ENCODE results near the gene ZGRF1.
A peak's percentile ranks its signal among the peaks of the same experiment; 100 is the strongest.
"Not testable (repeated sequence)": the region's sequence is repeated elsewhere in the genome, so short reads cannot be mapped to it uniquely, and the experiment has no call there.

Gene ZGRF1

GRCh38 chr4:112557676-112558411 lies 78.9 kb downstream of the ZGRF1 start:
- DNase-seq (ENCODE audit: low spot score), result peak; percentile 23

- DNase-seq (ENCODE audit: low spot score), result not testable (repeated sequence)
These were observed 82.4 kb downstream of the ZGRF1 start for GRCh38 chr4:112554271-112554670.

GRCh38 chr4:112552668-112553067 lies 84.0 kb downstream of the ZGRF1 start:
- DNase-seq (ENCODE audit: low spot score), result no peak

- DNase-seq (ENCODE audit: low spot score), result no peak
These were observed 86.0 kb downstream of the ZGRF1 start for GRCh38 chr4:112550728-112551127.

- DNase-seq (ENCODE audit: low spot score), result no peak
These were observed 90.2 kb downstream of the ZGRF1 start for GRCh38 chr4:112546476-112546875.

- no peak for DNase-seq (ENCODE audit: low spot score)
These were observed 91.4 kb downstream of the ZGRF1 start for GRCh38 chr4:112545346-112545745.

DNA sequence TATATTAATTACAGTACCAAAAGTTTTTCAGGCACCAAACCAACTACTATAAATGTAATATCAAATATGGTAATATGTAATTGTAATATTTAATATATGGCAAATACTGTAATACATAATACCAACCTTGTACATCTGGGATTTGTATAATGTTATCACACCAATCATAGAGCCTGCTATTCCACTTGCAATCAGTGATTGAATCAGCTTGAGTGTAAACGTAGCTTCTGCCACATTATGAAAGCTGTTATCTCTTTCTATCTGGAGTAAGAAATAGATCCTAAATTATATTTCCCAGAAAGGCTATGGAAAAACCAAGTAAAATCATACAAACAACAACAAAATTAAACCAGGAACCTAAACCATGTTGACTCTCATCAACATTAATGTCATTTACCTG lies 96.0 kb downstream of the ZGRF1 start:
- no peak for DNase-seq (ENCODE audit: low spot score)

GRCh38 chr4:112536123-112536522 lies 100.6 kb downstream of the ZGRF1 start:
- DNase-seq (ENCODE audit: low spot score), result no peak

DNA sequence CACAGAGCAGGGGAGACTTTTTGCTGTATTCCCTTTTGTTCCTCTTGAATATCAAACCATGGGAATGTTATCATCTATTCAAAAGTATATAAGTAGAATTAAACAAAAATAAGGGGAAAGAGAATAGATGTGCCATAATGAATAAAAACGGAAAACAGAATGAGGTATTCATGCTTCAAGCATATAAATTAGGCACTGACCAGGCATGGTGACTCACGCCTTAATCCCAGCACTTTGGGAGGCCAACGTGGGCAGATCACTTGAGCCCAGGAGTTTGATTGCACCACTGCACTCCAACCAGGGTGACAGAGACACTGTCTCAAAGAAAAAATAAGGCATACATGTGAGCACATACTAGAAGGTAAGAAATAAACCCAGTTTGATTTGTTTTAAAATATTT lies 104.4 kb downstream of the ZGRF1 start:
- no peak for DNase-seq (ENCODE audit: low spot score)

DNA sequence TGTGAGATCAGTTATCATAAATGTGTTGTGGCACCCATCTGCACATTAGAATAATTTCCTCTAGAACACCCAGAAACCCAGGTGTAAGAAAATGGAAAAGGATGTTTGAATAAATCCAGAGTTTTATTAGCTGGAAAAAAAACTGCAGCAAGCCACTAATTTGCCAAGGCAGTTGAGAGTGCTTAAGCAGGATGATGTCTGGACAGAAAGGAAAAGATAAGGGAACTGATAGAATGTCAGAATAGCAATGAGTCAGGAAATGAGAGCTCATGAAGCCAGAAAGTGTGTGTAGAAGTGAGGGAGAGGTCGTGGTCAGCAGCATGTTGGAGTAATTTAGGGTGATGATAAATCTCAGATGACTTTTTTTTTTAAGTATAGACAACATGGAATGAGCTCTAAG lies 105.6 kb downstream of the ZGRF1 start:
- no peak for DNase-seq (ENCODE audit: low spot score)

GRCh38 chr4:112526061-112526460 lies 110.6 kb downstream of the ZGRF1 start:
- no peak for DNase-seq (ENCODE audit: low spot score)

DNA sequence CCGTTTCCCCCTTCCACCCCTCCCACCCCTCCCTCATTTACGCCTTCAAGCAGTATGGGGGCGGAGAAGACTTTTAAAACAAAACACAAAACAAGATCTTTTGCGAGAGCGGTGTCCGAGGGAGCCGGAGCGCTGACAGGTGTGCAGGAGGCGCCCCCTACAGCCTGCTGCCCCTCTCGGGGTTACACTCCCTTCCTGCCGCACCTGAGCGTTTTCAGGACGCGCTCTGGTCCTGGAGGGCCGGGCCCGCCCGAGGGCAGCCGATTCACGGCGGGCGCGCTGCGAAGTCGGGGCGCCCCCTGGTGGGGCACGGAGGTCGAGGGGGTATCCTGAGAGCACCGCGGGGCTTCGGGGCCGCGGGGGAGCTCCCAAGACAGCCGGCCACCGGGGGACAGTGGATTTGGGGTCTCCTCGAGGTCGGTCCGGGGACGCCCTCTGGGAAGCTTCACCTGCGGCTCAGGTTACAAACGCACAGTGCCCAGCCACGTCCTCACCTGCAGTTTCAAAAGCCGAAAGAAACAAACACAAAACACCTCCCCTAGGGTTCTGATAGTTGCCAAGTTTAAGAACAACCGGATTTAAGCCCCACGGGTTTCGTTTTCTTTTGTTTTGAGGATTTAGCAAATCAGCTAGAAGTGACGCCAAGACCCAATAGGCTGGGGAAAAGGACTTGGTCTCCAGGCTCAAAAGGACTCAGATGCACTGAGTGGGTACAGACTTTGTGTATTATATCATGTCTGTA lies 112.8 kb downstream of the ZGRF1 start:
- DNase-seq (ENCODE audit: low spot score), result peak; percentile 16

DNA sequence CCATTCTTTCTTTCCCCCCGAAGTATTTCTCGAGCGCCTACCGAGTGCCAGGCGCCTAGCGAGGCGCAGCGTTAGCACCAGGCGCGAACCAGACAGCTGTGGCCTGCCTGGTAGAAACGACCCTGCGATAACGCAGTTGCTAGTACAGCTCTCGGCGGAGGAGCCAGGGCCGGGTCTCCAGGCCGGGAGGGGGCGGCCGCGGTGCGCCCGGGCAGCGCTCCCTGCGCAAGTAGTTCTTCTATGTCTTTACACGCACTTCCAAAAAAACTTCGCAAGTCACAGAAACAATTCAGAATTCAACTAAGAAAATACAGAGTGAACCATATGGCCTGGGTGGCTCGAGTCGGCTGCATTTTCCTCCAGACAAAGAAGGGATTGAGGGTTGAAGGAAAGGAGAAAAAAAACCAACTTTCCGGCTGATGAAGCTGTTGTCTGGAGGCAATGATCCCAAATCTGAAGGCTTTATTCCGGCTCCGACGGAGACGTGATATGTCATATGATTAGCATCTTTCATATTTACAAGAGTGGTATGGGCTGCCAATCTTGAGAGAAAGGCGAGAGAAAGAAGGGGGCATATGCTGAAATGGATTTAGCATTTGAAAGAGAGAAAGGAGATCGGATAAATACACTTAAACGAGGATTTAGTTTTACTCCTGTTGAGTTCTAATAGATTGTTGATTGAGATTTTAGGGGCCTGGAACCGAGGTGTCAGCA lies 113.5 kb downstream of the ZGRF1 start:
- DNase-seq (ENCODE audit: low spot score), result no peak

DNA sequence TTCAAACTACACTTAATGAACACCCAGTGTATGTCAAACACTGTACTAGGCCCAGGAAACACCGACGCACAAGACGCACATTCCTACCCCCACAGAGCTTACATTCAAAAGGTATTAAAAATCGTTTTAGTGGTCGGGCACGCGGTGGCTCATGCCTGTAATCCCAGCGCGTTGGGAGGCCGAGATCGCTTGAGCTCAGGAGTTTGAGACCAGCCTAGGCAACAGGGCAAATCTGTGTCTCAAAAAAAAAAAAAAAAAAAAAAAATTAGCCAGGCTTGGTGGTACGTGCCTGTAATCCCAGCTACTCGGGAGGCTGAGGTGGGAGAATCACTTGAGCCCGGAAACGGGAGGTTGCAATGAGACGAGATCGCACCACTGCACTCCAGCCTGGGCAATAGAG lies 114.3 kb downstream of the ZGRF1 start:
- not testable (repeated sequence) for DNase-seq (ENCODE audit: low spot score)

- DNase-seq (ENCODE audit: low spot score), result no peak
These were observed 115.3 kb downstream of the ZGRF1 start for GRCh38 chr4:112521123-112522023.

DNA sequence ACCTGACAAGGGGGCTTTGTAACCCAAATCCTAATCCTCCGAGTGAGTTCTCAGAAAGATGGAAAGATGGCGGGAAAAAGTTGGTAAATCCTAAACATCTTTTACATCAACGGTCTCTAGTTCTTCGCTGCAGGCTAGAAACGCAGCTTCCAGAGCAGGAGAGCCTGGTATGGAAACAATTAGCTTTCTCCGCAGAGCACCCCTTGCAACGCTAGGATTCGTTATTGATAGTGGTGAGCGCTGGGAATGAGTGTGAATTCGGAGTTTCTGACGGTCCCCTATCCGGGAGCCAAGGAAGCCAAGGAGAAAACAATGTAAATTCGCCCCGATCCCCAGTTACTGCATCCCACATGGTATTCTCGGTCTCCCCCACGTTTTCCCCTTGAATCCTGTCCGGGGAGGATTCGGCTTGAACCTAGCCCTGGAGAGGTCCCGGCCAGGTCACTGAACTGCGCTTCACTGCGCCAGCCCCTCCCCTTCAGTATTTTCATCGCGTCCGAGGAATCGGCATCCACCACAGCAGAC lies 116.0 kb downstream of the ZGRF1 start:
- DNase-seq (ENCODE audit: low spot score), result no peak

DNA sequence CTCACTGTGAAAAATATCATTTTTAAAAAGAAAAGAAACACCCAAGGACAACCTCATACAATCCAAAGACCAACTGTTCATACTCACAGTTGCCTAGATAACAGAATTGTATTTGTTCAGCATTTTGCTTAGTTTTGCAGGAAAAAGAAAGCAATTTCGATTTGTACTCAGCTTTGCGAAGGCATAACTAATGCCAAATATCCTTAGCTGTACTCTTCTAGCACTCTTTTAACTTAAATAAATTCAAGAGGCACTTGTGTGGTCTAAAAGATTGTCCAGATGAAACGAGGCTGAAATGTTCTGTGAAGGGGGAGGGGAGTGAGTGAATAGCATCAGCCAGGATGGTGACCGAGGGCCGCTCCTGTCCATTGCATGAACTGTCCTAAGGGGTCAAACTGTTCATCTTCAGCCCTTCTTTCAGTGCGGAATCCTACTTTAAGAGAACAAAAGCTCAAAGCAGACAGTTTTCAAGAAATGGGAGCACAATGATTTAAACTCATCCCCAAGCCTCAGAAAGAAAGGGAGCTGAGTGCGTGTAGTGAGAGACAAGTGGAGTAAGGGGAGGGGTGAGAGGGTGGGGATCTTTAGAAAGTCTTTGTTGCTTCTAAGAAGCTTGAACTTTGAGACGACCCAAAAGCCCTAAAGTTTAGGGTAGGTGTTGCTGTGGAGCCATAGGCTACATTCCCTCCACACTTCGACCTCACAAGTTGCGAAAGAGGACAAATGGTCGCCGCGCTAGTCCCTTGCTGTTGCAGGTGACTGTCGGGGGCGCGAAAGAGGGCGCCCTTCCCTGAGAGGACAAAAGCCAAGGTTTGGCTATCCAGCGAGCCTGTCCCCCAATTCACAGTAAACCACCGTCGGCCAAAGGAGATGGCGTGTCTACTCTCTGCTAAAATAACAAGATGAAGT lies 116.8 kb downstream of the ZGRF1 start:
- no peak for DNase-seq (ENCODE audit: low spot score)

- DNase-seq (ENCODE audit: low spot score), result no peak
These were observed 118.0 kb downstream of the ZGRF1 start for GRCh38 chr4:112518675-112519074.

- no peak for DNase-seq (ENCODE audit: low spot score)
These were observed 118.8 kb downstream of the ZGRF1 start for GRCh38 chr4:112517911-112518310.

GRCh38 chr4:112517067-112517634 lies 119.6 kb downstream of the ZGRF1 start:
- DNase-seq (ENCODE audit: low spot score), result no peak
